ENCODE data around the gene SNX8.
"Not testable (repeated sequence)": the region's sequence is repeated elsewhere in the genome, so short reads cannot be mapped to it uniquely, and the experiment has no call there.

Gene SNX8

DNA sequence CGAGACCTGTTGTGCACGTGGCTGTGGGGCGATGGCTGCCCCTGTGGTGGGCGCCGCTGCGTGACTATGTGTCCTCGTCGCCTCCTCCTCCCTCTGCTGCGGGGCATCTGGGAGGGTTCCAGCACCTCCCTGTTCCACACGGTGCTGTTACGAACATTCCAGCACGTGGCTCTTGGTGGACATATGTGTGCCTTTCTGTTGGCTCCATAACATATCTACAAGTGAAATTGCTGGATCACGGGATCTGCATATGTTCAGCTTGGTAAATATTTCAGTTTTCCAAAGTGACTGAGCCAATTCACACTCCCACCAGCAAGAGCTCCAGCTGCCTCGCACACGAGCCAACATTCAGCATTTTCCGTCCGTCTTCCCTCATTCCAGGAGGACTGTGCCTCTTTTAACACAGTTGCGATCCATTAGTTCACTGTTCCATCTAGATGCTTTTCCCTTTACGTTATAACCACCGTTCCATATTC lies 25.1 kb downstream of the SNX8 start:
- DNase-seq (ENCODE audit: low spot score) = no peak

- no peak for DNase-seq (ENCODE audit: low spot score)
Measured at GRCh38 chr7:2288503-2288902, 25.7 kb downstream of the SNX8 start.

DNA sequence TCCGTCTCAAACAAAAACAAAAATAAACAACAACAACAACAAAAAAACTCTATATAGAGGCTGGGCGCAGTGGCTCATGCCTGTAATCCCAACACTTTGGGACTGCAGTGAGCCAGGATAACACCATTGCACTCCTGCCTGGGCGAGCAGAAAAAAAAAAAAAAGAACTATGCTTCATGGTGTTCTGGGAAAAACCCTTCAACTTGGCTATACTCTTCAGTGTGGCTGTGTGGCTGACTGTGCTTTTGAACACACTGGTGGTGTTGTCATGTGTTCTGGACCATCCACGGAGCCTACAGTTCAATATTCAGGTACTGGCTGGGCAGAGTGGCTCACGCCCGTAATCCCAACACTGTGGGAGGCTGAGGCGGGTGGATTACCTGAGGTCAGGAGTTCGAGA lies 26.5 kb downstream of the SNX8 start:
- DNase-seq (ENCODE audit: low spot score) = no peak

- no peak for DNase-seq (ENCODE audit: low spot score)
Measured at GRCh38 chr7:2283074-2283473, 31.2 kb downstream of the SNX8 start.

- DNase-seq (ENCODE audit: low spot score) = no peak
Measured at GRCh38 chr7:2282185-2282751, 32.0 kb downstream of the SNX8 start.

DNA sequence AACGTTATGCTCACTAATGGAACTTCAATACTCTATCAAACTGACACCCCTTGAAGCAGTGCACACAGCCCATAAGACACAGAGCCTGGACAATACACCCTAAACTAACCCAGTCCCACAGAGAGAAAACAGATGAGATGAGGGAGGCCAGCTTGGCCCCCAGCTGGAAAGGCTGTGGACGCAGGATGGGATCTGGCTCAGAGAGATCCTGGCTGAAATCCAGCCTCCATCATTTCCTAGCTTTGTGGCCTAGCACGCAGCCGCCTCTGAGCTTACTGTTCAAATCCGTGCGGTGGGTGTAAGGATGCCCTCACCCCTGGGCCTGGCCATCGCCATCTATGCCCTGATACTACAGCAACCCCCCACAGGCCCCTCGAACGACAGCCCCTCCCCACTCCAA lies 32.7 kb downstream of the SNX8 start:
- no peak for DNase-seq (ENCODE audit: low spot score)

DNA sequence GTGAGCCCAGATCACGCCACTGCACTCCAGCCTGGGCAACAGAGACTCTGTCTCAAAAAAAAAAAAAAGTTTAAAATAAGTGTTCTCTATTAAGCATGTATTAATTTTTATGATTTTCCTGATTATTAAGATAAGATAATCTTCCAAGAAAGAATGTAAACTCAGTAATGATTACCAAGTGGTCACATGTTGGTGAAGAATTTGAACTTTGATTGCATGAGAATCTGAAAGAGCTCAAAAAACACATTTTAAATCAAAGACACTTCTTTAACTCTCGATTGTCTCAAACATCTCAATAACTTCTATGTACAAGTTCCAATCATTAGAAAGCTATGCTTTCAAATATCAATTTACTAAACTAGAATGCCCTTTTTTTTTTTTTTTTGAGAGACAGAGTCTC lies 33.8 kb downstream of the SNX8 start:
- no peak for DNase-seq (ENCODE audit: low spot score)

GRCh38 chr7:2279896-2280295 lies 34.3 kb downstream of the SNX8 start:
- no peak for DNase-seq (ENCODE audit: low spot score)

GRCh38 chr7:2278026-2278425 lies 36.2 kb downstream of the SNX8 start:
- DNase-seq (ENCODE audit: low spot score) = no peak

GRCh38 chr7:2276107-2276506 lies 38.1 kb downstream of the SNX8 start:
- DNase-seq (ENCODE audit: low spot score) = no peak

- DNase-seq (ENCODE audit: low spot score) = no peak
Measured at GRCh38 chr7:2275101-2275500, 39.1 kb downstream of the SNX8 start.

- DNase-seq (ENCODE audit: low spot score) = no peak
Measured at GRCh38 chr7:2274666-2275065, 39.6 kb downstream of the SNX8 start.

DNA sequence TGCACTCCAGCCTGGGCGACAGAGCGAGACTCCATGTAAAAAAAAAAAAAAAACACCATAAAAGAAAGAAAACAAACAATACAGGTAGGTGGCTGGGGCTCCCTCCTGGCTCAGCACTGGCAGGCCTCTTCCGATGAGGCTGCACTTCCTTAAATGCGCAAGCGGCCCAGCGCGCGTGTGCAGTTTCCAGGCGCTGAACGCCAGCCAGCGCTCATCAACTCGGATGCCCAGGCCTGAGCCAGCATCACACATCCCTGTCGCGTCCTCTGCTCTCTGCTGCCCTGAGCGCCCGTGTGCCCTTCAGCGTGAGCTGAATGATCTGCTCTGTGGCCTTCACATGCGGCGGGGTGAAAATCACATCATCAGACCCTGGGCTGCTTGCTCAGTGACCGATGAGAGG lies 40.4 kb downstream of the SNX8 start:
- no peak for DNase-seq (ENCODE audit: low spot score)

DNA sequence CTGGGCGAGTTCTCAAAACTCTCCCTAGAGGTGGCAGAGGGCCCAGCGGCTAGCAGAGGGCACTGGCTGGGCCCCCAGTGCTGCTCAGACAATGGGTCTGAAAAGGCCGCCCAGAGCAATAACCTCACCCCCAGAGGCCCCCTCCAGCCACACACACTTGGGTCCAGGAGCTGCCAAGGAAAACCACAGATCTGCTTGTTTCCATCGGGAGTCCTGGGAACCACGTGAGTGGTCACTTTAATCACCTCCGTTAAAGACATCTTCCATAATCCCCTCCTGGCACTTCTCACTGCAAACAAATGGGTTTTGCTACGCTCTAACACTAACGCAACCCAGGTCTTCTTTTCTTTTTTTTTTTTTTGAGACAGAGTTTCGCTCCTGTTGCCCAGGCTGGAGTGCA lies 42.2 kb downstream of the SNX8 start:
- DNase-seq (ENCODE audit: low spot score) = no peak

DNA sequence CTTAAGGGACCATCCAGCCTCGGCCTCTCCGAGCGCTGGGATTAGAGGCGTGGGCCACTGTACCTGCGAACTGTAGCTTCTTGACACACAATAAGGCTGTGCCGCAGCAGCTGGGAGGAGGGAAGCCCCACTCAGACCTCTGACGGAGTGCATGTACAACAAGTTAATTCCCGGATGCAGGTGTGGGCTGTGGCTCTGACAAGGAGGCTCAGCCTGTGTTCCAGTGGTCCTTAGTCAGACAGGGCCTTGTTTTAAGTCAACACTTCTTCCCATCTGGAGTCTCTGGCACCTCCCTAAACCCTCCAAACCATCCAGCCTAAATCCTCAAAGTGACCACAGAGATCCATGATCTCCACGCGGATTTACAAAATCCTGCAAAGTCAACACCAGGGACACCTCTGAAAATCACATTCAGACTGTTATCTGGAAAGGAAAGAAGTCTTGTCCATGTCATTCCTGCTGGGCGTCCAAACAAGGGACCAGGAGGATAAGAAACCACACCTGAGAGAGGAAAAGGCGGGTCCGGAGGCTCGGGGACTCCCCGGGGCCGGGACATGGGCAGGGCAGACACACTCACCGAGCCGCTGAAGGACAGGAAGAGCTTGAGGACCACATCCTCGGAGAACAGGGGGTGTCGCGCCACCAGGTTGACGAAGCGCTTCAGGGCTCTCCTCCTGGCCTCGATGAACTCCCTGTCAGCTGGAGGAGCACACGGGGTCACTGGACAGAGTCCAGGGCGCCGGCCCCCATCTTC lies 42.8 kb downstream of the SNX8 start:
- no peak for DNase-seq (ENCODE audit: low spot score)

- DNase-seq (ENCODE audit: low spot score) = no peak
Measured at GRCh38 chr7:2270495-2270894, 43.7 kb downstream of the SNX8 start.

DNA sequence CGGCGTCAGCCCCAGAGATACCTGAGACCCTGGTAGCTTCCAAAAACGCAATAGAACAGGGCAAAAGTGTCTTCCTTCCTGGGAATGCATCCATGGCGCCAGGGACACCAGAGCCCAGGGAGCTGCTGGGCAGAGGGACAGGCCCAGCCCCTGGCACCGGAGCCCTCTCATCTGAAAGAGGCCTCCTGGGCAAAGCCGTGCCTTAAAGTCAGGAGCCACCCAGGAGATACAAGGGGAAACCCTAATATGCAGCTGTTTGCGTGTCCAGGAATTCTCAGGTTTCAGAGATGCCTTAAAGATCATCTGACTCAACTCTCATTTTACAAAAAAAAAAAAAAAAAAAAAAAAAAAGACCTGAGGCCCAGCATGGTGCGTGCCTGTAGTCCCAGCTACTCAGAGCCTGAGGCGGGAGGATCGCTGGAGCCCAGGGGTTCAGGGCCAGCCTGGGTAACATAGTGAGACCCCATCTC lies 44.2 kb downstream of the SNX8 start:
- DNase-seq (ENCODE audit: low spot score) = no peak

- DNase-seq (ENCODE audit: low spot score) = not testable (repeated sequence)
Measured at GRCh38 chr7:2269089-2269990, 44.9 kb downstream of the SNX8 start.

DNA sequence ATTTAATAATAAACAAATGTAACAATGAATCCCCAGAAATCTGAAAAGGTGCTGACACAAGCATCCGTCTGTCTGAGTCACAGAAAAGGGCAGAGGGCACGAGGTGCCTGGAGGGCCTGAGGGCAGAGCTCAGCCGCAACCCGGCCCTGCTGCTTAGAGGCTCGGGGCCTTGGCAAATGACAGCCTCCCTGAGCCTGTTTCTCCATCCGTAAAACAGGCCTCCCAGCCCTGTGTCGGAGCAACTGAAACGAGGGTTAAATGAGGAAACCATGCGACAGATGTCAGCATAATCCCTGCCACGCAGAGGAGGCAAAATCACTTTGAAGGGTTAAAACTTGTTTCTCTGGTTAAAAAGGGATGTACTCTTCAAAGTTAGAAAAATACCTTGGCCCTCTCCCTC lies 47.3 kb downstream of the SNX8 start:
- DNase-seq (ENCODE audit: low spot score) = no peak

DNA sequence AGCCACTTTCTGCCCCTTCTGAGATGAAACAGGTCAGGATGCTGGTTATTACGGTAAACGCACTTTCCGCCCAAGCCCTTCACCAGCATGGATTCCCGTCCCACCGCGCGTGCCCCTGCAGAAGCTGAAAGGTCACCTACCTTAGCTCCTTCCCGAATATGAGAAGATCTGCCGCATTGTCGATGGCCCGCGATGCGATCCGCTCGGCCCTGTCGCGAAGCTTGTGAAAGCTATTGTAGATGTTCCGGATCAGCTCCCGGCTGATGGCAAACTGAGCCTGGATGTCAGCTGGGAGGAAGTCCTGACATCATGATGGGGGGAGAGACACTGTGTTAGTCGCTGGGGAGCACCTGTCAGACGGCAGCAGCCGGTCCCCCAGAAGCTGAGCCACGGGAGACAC lies 50.1 kb downstream of the SNX8 start:
- no peak for DNase-seq (ENCODE audit: low spot score)

DNA sequence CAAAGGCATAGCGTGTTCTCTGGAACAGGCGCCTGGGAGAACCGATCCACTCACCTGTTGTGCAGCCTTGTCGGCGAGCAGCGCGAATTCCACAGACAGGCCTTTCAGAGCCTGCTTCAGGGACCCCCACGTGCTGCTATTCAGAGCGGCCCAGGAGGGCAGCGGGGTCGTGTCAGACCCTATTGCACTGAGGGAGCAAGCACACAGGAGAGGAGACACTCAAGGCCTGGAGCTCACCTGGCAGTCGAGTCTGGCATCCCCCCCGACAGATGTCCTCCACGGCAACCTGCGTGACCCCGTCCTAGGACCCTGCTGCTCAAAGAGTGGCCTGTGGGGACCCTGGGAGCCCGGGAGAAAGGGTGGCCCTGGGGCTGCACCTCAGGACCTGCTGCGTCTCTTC lies 51.1 kb downstream of the SNX8 start:
- no peak for DNase-seq (ENCODE audit: low spot score)

DNA sequence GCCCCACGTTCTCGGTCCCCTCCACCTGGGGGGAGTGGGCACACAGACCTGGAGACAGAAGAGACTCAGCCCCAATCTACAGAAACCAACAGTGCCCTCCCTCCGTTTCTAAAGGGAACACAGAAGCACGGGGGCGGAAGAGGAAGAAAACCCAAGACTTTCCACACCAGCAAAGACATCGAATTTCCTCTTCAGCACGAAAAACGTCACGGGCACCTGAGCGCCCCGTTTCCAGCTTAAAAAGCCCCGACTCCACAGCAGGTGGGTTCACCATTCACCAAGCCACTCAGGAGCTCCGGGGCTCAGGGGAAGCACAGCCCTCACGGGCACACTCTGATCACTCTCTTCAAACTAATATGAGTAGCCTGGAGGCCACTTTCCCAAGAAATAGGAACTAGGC lies 52.6 kb downstream of the SNX8 start:
- DNase-seq (ENCODE audit: low spot score) = no peak

GRCh38 chr7:2260820-2261219 lies 53.4 kb downstream of the SNX8 start:
- DNase-seq (ENCODE audit: low spot score) = no peak
